Activated CD4-positive, alpha-beta T cell treated with anti-CD3 and anti-CD28 coated beads, Interleukin-2, amount 50 U/mL, for 16 hours (primary cell): Measurements from ENCODE around the gene BANP.
"Not testable (repeated sequence)": the region's sequence is repeated elsewhere in the genome, so short reads cannot be mapped to it uniquely, and the experiment has no call there.

Experiments
- DNase-seq: peaks from one replicate; pipeline ENCODE4 v3.0.0-alpha.2; 2020

BANP gene

GRCh38 chr16:88089632-88090376 lies 138.6 kb downstream of the BANP start:
- DNase-seq: not testable (repeated sequence)

GRCh38 chr16:88090377-88091175 lies 139.3 kb downstream of the BANP start:
- not testable (repeated sequence) for DNase-seq

GRCh38 chr16:88091221-88091971 lies 140.2 kb downstream of the BANP start:
- not testable (repeated sequence) for DNase-seq

- DNase-seq: not testable (repeated sequence)
Measured at GRCh38 chr16:88091972-88092302, 140.7 kb downstream of the BANP start.

- not testable (repeated sequence) for DNase-seq
Measured at GRCh38 chr16:88092791-88093555, 141.7 kb downstream of the BANP start.

- not testable (repeated sequence) for DNase-seq
Measured at GRCh38 chr16:88093556-88094252, 142.5 kb downstream of the BANP start.

- DNase-seq: not testable (repeated sequence)
Measured at GRCh38 chr16:88094253-88094575, 143.0 kb downstream of the BANP start.

GRCh38 chr16:88094900-88095299 lies 143.7 kb downstream of the BANP start:
- not testable (repeated sequence) for DNase-seq

GRCh38 chr16:88096659-88097058 lies 145.4 kb downstream of the BANP start:
- not testable (repeated sequence) for DNase-seq

- not testable (repeated sequence) for DNase-seq
Measured at GRCh38 chr16:88098731-88099562, 147.7 kb downstream of the BANP start.

- no peak for DNase-seq
Measured at GRCh38 chr16:88099563-88099890, 148.3 kb downstream of the BANP start.

- DNase-seq: not testable (repeated sequence)
Measured at GRCh38 chr16:88099956-88100355, 148.7 kb downstream of the BANP start.

- DNase-seq: not testable (repeated sequence)
Measured at GRCh38 chr16:88100801-88101622, 149.8 kb downstream of the BANP start.

- DNase-seq: not testable (repeated sequence)
Measured at GRCh38 chr16:88101623-88102105, 150.4 kb downstream of the BANP start.

- DNase-seq: no peak
Measured at GRCh38 chr16:88102597-88102996, 151.4 kb downstream of the BANP start.

GRCh38 chr16:88103011-88103410 lies 151.8 kb downstream of the BANP start:
- no peak for DNase-seq

- no peak for DNase-seq
Measured at GRCh38 chr16:88103581-88104188, 152.5 kb downstream of the BANP start.

- DNase-seq: not testable (repeated sequence)
Measured at GRCh38 chr16:88104363-88104762, 153.1 kb downstream of the BANP start.

- not testable (repeated sequence) for DNase-seq
Measured at GRCh38 chr16:88105574-88106140, 154.4 kb downstream of the BANP start.
